GM21786 (cell line): ENCODE results near the gene GLYR1.
A peak's percentile ranks its signal among the peaks of the same experiment; 100 is the strongest.

Experiments used
- ATAC-seq: cut with Tn5 transposase; IDR thresholded peaks from one replicate; pipeline ENCODE4 v1.9.1; 2021; ENCODE audit not compliant: unreplicated experiment

Gene GLYR1

GRCh38 chr16:4852221-4852872, 5.3 kb upstream of the GLYR1 start:
- no peak for ATAC-seq

GRCh38 chr16:4850211-4850610, 3.1 kb upstream of the GLYR1 start:
- ATAC-seq, result no peak

GRCh38 chr16:4847774-4848587, 893 bp upstream of the GLYR1 start:
- ATAC-seq, result peak; percentile 21

- ATAC-seq, result peak; percentile 23
Measured at GRCh38 chr16:4846503-4846900, 586 bp downstream of the GLYR1 start.

GRCh38 chr16:4840984-4841383, 6.1 kb downstream of the GLYR1 start:
- no peak for ATAC-seq

- no peak for ATAC-seq
Measured at GRCh38 chr16:4839942-4840341, 7.1 kb downstream of the GLYR1 start.

GRCh38 chr16:4837733-4838501, 9.2 kb downstream of the GLYR1 start:
- no peak for ATAC-seq

GRCh38 chr16:4836727-4837126, 10.4 kb downstream of the GLYR1 start:
- ATAC-seq, result no peak

GRCh38 chr16:4833584-4833983, 13.5 kb downstream of the GLYR1 start:
- no peak for ATAC-seq

GRCh38 chr16:4832698-4833343, 14.3 kb downstream of the GLYR1 start:
- no peak for ATAC-seq

GRCh38 chr16:4831616-4832015, 15.5 kb downstream of the GLYR1 start:
- no peak for ATAC-seq

GRCh38 chr16:4830408-4830807, 16.7 kb downstream of the GLYR1 start:
- ATAC-seq, result no peak

GRCh38 chr16:4828567-4829321, 18.3 kb downstream of the GLYR1 start:
- no peak for ATAC-seq

- no peak for ATAC-seq
Measured at GRCh38 chr16:4826980-4827379, 20.1 kb downstream of the GLYR1 start.

GRCh38 chr16:4826526-4826925, 20.6 kb downstream of the GLYR1 start:
- no peak for ATAC-seq

GRCh38 chr16:4825196-4825595, 21.9 kb downstream of the GLYR1 start:
- ATAC-seq, result no peak

- no peak for ATAC-seq
Measured at GRCh38 chr16:4820652-4821051, 26.4 kb downstream of the GLYR1 start.

- ATAC-seq, result no peak
Measured at GRCh38 chr16:4814542-4815173, 32.4 kb downstream of the GLYR1 start.

- no peak for ATAC-seq
Measured at GRCh38 chr16:4814046-4814445, 33.0 kb downstream of the GLYR1 start.
